ENCODE results near the gene PLEKHA8.

- TF ChIP-seq, protein P1, sequence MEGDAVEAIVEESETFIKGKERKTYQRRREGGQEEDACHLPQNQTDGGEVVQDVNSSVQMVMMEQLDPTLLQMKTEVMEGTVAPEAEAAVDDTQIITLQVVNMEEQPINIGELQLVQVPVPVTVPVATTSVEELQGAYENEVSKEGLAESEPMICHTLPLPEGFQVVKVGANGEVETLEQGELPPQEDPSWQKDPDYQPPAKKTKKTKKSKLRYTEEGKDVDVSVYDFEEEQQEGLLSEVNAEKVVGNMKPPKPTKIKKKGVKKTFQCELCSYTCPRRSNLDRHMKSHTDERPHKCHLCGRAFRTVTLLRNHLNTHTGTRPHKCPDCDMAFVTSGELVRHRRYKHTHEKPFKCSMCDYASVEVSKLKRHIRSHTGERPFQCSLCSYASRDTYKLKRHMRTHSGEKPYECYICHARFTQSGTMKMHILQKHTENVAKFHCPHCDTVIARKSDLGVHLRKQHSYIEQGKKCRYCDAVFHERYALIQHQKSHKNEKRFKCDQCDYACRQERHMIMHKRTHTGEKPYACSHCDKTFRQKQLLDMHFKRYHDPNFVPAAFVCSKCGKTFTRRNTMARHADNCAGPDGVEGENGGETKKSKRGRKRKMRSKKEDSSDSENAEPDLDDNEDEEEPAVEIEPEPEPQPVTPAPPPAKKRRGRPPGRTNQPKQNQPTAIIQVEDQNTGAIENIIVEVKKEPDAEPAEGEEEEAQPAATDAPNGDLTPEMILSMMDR (IDR thresholded peaks at IDR 0.05), result no peak
- TF ChIP-seq POLR2A (IDR thresholded peaks at IDR 0.05), result no peak
Measured at GRCh38 chr7:30091987-30092386, 63.8 kb downstream of the PLEKHA8 start.

Measured in adrenal gland (tissue), 5 donors.